Upper lobe of left lung (tissue), 6 donors: ENCODE data around the gene TP73. TPM values are rescaled to one million over a fixed set of nuclear protein-coding genes. Genes with fewer than 3 reads are reported as not detected.

Experiments used
- ATAC-seq, 2 donors: fragments of 200-7000 bp; cut with Tn5 transposase; one replicate each; pipeline ENCODE4 v1.9.1; 2022; ENCODE audit warnings: mild to moderate bottlenecking in 2 of 2, moderate library complexity in 2 of 2; ENCODE audit not compliant: low FRiP score in 2 of 2
- DNase-seq, 2 donors: peaks; one replicate each; pipeline ENCODE4 v3.0.0-alpha.2; 2019 to 2020
- H3K27ac ChIP-seq, 4 donors: fragments of 200-600 bp; sonication (generic); one replicate each; pipeline ENCODE4 v1.5.1; 2016 to 2019
- H3K27me3 ChIP-seq, 4 donors: fragments of 200-600 bp; sonication (generic); one replicate each; pipeline ENCODE4 v1.5.1; 2017 to 2019
- H3K36me3 ChIP-seq, 4 donors: fragments of 200-600 bp; sonication (generic); one replicate each; pipeline ENCODE4 v1.5.1; 2016 to 2019
- H3K4me1 ChIP-seq, 4 donors: fragments of 200-600 bp; sonication (generic); one replicate each; pipeline ENCODE4 v1.5.1; 2018 to 2019
- H3K4me3 ChIP-seq, 4 donors: fragments of 200-600 bp; sonication (generic); one replicate each; pipeline ENCODE4 v1.5.1; 2017 to 2019; ENCODE audit warnings: mild to moderate bottlenecking in 2 of 4, moderate library complexity in 1 of 4
- H3K9me3 ChIP-seq, 4 donors: fragments of 200-600 bp; sonication (generic); one replicate each; pipeline ENCODE4 v1.5.1; 2018 to 2019
- EP300 ChIP-seq, 4 donors: sonication (generic); formaldehyde crosslinking; IDR thresholded peaks; one replicate each; pipeline ENCODE4 v1.5.1; 2017; ENCODE audit warnings: antibody characterized with exemption in 4 of 4, control low read depth in 2 of 4
- POLR2A ChIP-seq, 4 donors: fragments of 450-650 bp; IDR thresholded peaks; one replicate each; pipeline ENCODE4 v1.5.1; 2016 to 2017; ENCODE audit warnings: antibody characterized with exemption in 4 of 4, mild to moderate bottlenecking in 2 of 4
- POLR2AphosphoS5 ChIP-seq, 2 donors: sonication (generic); formaldehyde crosslinking; IDR thresholded peaks; one replicate each; pipeline ENCODE4 v1.5.1; 2017; ENCODE audit warnings: antibody characterized with exemption in 2 of 2
- WGBS, 2 donors: methylation state at CpG; one replicate each; pipeline ENCODE4 v1.1.5; 2017 to 2018; 5-methylcytosine and 5-hydroxymethylcytosine counted together
- total RNA-seq, 6 donors: library from RNA; depleted of rRNA in 4 of 6; stranded (reverse); fragments of >200 nt in 4 of 6; gene quantifications; one replicate each; pipeline versions ENCODE4 v1.1.0 to v1.2.1, GENCODE V29; 2016 to 2021
- TF ChIP-seq, protein P1 (sequence below), 6 experiments: fragments of 450-650 bp in 4 of 6; fragments of 200-600 bp in 2 of 6; sonication (generic) in 2 of 6; IDR thresholded peaks; one replicate each; pipeline ENCODE4 v1.5.1; 2016 to 2019; ENCODE audit warnings: antibody characterized with exemption in 6 of 6
- donor health status: DM: no; HTN: no; CAD: no; lungs with moderate emphysema.
- donor health status: DM: no; HTN: yes; CAD: no; lungs with severe emphysema.

The TP73 gene
- total RNA-seq, 6 donors from 2014 or later, result 0.77 to 9.8 (median 4.1) TPM

DNA sequence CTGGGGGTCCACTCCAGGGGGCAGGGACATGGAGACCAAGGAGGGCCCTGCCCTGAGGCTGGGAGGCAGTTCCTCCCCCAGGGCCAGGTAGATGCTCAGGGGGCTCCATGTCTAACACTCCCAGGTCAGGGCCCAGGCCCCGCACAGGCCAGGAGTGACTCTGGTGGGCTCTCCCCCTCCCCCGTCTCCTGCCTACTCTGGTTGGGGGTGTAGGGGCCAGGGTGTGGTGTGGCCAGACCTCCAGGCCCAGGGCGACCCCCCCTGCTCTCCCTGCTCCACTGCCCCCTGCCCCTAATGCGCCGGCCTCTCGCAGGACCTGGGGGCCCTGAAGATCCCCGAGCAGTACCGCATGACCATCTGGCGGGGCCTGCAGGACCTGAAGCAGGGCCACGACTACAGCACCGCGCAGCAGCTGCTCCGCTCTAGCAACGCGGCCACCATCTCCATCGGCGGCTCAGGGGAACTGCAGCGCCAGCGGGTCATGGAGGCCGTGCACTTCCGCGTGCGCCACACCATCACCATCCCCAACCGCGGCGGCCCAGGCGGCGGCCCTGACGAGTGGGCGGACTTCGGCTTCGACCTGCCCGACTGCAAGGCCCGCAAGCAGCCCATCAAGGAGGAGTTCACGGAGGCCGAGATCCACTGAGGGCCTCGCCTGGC is 80.2 kb downstream of the TP73 start:
- Histone ChIP-seq H3K27ac (no peak overlapping the region), H3K36me3 (peaks cover 0 to 26% (median 19%) of the 10 kb centered on the region in 4 donors), H3K4me3 (no peak overlapping the region), H3K9me3 (no peaks in the 10 kb centered on the region), H3K27me3 (no peaks in the 10 kb centered on the region), H3K4me1 (peaks cover 0 to 4% (median 0%) of the 10 kb centered on the region in 4 donors)
- WGBS, 2 donors, result 38% methylated on average over 33 of the region's 37 CpGs; no CpG with 5 or more reads in 1 of the 2 donors
- DNase-seq (peak in 1 of 2 donors; percentile 85), ATAC-seq (peak in 1 of 2 donors; percentile 4)
- TF ChIP-seq POLR2AphosphoS5 (IDR thresholded peaks at IDR 0.05) (no peak), EP300 (IDR thresholded peaks at IDR 0.05) (no peak), POLR2A (IDR thresholded peaks at IDR 0.05) (no peak)
- TF ChIP-seq, protein P1, sequence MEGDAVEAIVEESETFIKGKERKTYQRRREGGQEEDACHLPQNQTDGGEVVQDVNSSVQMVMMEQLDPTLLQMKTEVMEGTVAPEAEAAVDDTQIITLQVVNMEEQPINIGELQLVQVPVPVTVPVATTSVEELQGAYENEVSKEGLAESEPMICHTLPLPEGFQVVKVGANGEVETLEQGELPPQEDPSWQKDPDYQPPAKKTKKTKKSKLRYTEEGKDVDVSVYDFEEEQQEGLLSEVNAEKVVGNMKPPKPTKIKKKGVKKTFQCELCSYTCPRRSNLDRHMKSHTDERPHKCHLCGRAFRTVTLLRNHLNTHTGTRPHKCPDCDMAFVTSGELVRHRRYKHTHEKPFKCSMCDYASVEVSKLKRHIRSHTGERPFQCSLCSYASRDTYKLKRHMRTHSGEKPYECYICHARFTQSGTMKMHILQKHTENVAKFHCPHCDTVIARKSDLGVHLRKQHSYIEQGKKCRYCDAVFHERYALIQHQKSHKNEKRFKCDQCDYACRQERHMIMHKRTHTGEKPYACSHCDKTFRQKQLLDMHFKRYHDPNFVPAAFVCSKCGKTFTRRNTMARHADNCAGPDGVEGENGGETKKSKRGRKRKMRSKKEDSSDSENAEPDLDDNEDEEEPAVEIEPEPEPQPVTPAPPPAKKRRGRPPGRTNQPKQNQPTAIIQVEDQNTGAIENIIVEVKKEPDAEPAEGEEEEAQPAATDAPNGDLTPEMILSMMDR (IDR thresholded peaks at IDR 0.05), result no peak

DNA sequence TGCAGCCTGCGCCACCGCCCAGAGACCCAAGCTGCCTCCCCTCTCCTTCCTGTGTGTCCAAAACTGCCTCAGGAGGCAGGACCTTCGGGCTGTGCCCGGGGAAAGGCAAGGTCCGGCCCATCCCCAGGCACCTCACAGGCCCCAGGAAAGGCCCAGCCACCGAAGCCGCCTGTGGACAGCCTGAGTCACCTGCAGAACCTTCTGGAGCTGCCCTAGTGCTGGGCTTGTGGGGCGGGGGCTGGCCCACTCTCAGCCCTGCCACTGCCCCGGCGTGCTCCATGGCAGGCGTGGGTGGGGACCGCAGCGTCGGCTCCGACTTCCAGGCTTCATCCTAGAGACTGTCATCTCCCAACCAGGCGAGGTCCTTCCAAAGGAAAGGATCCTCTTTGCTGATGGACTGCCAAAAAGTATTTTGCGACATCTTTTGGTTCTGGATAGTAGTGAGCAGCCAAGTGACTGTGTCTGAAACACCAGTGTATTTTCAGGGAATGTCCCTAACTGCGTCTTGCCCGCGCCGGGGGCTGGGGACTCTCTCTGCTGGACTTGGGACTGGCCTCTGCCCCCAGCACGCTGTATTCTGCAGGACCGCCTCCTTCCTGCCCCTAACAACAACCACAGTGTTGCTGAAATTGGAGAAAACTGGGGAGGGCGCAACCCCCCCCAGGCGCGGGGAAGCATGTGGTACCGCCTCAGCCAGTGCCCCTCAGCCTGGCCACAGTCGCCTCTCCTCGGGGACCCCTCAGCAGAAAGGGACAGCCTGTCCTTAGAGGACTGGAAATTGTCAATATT is 81.0 kb downstream of the TP73 start:
- Histone ChIP-seq H3K27me3 (no peaks in the 10 kb centered on the region), H3K4me1 (peaks cover 0 to 4% (median 0%) of the 10 kb centered on the region in 4 donors), H3K4me3 (no peak overlapping the region), H3K27ac (no peak overlapping the region), H3K36me3 (peaks cover 4 to 33% (median 25%) of the 10 kb centered on the region in 4 donors), H3K9me3 (no peaks in the 10 kb centered on the region)
- no peak for ATAC-seq
- TF ChIP-seq EP300 (IDR thresholded peaks at IDR 0.05) (no peak), POLR2AphosphoS5 (IDR thresholded peaks at IDR 0.05) (no peak), POLR2A (IDR thresholded peaks at IDR 0.05) (no peak)
- TF ChIP-seq, protein P1 (IDR thresholded peaks at IDR 0.05), result no peak
- 78 to 82% methylated on average over 13 to 29 of the region's 29 CpGs for WGBS, 2 donors
- DNase-seq, result peak in 1 of 2 donors; percentile 62

DNA sequence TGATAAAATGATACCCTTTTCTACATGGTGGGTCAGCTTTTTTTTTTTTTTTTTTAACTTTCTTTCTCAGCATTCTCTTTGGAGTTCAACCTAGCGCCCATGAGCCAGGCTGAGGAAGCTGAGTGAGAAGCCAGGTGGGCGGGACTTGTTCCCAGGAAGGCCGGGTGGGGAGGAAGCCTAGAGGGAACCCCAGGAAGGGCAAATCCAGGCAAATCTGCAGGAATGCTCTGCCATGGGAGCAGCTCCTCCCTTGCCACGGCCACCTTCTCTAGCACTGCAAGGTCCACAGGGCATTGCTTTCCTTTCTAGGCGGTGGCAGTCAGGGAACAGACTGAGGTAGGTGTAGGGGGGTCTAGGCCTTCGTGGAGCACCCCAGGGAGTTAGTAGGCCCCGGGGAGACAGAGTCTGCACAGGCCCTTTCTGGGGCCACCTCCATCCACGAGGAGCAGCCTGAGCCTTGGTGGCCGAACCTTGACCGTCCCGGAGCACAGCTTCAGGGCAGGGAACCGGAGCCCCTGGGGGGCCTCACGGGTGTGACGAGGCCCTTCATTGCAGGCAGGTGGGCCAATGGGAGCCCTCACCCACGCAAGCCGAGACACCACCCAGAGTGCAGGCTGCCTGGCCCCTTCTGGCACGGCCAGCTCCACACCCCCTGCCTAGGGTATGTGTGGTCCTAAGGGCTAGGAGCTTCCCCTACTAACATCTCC is 81.7 kb downstream of the TP73 start:
- no peak for ATAC-seq
- WGBS, 2 donors, result 81 to 83% methylated on average over 11 to 14 of the region's 17 CpGs

DNA sequence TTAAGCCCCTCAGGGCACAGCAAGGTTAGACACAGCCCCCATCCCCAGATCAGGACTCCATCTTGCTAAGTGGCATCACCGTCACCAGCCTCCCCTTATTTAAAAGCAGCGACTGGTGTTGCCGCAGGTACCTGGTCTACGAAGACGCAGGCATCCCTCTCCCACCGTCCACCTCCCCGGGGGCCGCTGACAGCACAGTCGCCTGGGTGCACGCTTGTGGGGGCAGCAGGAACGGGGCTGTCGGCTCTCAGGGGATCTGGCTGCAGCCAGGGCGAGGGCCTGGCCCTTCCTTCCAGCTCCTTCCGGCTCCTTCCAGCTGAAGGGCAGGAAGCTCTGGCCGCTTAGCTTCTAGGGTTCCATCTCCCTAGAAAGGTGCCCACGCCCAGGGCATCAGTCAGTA is 82.3 kb downstream of the TP73 start:
- DNase-seq (peak in 1 of 2 donors; percentile 72), ATAC-seq (no peak)
- no peaks in the 10 kb centered on the region for H3K9me3 ChIP-seq
- peaks cover 0 to 4% (median 0%) of the 10 kb centered on the region in 4 donors for H3K4me1 ChIP-seq
- H3K27ac ChIP-seq, result no peak overlapping the region
- TF ChIP-seq EP300 (IDR thresholded peaks at IDR 0.05) (no peak), POLR2A (IDR thresholded peaks at IDR 0.05) (no peak), POLR2AphosphoS5 (IDR thresholded peaks at IDR 0.05) (no peak)
- TF ChIP-seq, protein P1 (IDR thresholded peaks at IDR 0.05), result no peak
- no peak overlapping the region for H3K4me3 ChIP-seq
- peaks cover 9 to 46% (median 31%) of the 10 kb centered on the region in 4 donors for H3K36me3 ChIP-seq
- 91 to 94% methylated on average over 14 to 16 of the region's 16 CpGs for WGBS, 2 donors
- no peaks in the 10 kb centered on the region for H3K27me3 ChIP-seq

More for the DNA sequence above, 81.7 kb downstream of the TP73 start:
- Histone ChIP-seq H3K9me3 (no peaks in the 10 kb centered on the region), H3K27ac (no peak overlapping the region), H3K27me3 (no peaks in the 10 kb centered on the region), H3K4me3 (no peak overlapping the region), H3K4me1 (peaks cover 0 to 4% (median 0%) of the 10 kb centered on the region in 4 donors), H3K36me3 (peaks cover 9 to 41% (median 30%) of the 10 kb centered on the region in 4 donors)
- TF ChIP-seq POLR2A (IDR thresholded peaks at IDR 0.05) (no peak), EP300 (IDR thresholded peaks at IDR 0.05) (no peak), POLR2AphosphoS5 (IDR thresholded peaks at IDR 0.05) (no peak)
- TF ChIP-seq, protein P1 (IDR thresholded peaks at IDR 0.05), result no peak
- DNase-seq, result peak in 1 of 2 donors; percentile 53
